OCI-LY1 (cell line): ENCODE results near the gene HEATR1.

Source experiments
- EZH2 ChIP-seq: fragments of 200-600 bp; sonication (generic), shearing (Covaris generic); IDR thresholded peaks from 2 replicates; pipeline ENCODE4 v1.8.0; 2017; ENCODE audit warnings: borderline replicate concordance, mixed run types, mild to moderate bottlenecking, antibody characterized with exemption, low read length, moderate library complexity, mixed read lengths
- TF ChIP-seq, protein P1 (sequence below): fragments of 200-600 bp; sonication (generic), shearing (Covaris generic); IDR thresholded peaks from 2 replicates; pipeline ENCODE4 v1.5.1; 2017; ENCODE audit warnings: mild to moderate bottlenecking, antibody characterized with exemption, low read length, moderate library complexity, mixed read lengths

DNA sequence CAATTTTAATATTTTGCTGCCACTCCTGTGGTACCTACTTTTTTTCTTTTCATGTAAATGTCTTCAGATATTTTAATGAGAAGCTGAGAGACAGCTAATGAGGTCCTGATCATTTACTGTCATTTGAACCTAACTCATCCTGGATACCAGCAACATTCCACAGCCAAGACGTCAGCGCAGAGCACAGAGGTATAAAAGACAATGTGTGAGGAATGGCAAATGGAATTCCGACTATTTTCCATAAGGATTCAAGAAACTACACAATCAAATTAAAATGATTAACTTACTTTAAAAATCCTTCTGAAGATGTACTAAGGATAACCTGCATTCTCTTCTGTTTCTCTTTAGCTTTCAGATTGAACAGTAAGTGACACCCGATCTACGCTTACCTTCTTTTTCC is 38.8 kb downstream of the HEATR1 start:
- TF ChIP-seq EZH2: no peak
- TF ChIP-seq, protein P1, sequence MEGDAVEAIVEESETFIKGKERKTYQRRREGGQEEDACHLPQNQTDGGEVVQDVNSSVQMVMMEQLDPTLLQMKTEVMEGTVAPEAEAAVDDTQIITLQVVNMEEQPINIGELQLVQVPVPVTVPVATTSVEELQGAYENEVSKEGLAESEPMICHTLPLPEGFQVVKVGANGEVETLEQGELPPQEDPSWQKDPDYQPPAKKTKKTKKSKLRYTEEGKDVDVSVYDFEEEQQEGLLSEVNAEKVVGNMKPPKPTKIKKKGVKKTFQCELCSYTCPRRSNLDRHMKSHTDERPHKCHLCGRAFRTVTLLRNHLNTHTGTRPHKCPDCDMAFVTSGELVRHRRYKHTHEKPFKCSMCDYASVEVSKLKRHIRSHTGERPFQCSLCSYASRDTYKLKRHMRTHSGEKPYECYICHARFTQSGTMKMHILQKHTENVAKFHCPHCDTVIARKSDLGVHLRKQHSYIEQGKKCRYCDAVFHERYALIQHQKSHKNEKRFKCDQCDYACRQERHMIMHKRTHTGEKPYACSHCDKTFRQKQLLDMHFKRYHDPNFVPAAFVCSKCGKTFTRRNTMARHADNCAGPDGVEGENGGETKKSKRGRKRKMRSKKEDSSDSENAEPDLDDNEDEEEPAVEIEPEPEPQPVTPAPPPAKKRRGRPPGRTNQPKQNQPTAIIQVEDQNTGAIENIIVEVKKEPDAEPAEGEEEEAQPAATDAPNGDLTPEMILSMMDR: no peak
